OCI-LY3 (cell line): Measurements from ENCODE around the gene TTLL8.

Experiments used
- CTCF ChIP-seq: fragments of 200-600, 300-600 bp; sonication (generic); IDR thresholded peaks from 2 replicates; pipeline ENCODE4 v1.5.1; 2014; ENCODE audit warnings: antibody characterized with exemption, low read length, low read depth
- EZH2phosphoT487 ChIP-seq: fragments of 200-600 bp; shearing (Covaris generic); IDR thresholded peaks from 2 replicates; pipeline ENCODE4 v1.6.1; 2018; ENCODE audit warnings: antibody characterized with exemption, mixed run types, low read depth

GRCh38 chr22:50035131-50035881 is 22.8 kb downstream of the TTLL8 start:
- TF ChIP-seq CTCF: no peak
- no peak for TF ChIP-seq EZH2phosphoT487
